ENCODE data around the gene SMIM29. TPM values are rescaled to one million over a fixed set of nuclear protein-coding genes. Genes with fewer than 3 reads are reported as not detected.

Gene SMIM29
- polyA plus RNA-seq, 4 donors, result 9.3 to 27.3 (median 21.5) TPM

GRCh38 chr6:34281702-34282334, 33.0 kb upstream of the SMIM29 start:
- Histone ChIP-seq H3K4me3 (ENCODE audit: low read depth in 1 of 3, low read length in 3 of 3) (no peak overlapping the region), H3K4me1 (ENCODE audit: control insufficient read depth in 3 of 3, insufficient read depth in 2 of 3, low read depth in 1 of 3, low read length in 2 of 3) (no peaks in the 10 kb centered on the region), H3K9me3 (ENCODE audit: control insufficient read depth in 2 of 2, insufficient read depth in 1 of 2, low read depth in 1 of 2, low read length in 1 of 2) (no peaks in the 10 kb centered on the region), H3K36me3 (ENCODE audit: control insufficient read depth in 3 of 3, insufficient read depth in 2 of 3, low read depth in 1 of 3, low read length in 3 of 3) (peaks cover 2 to 21% (median 3%) of the 10 kb centered on the region in 3 donors), H3K27me3 (ENCODE audit: control insufficient read depth in 3 of 3, insufficient read depth in 3 of 3, low read length in 3 of 3) (no peaks in the 10 kb centered on the region), H3K27ac (ENCODE audit: low read depth in 1 of 3, low read length in 2 of 3) (no peak overlapping the region)
- FAIRE-seq (no peak), DNase-seq (no peak)
- 88 to 92% (median 91%) methylated on average over 6 of the region's 6 CpGs for WGBS, 3 donors

GRCh38 chr6:34280216-34280615, 31.4 kb upstream of the SMIM29 start:
- no peaks in the 10 kb centered on the region for H3K27me3 ChIP-seq (ENCODE audit: control insufficient read depth in 3 of 3, insufficient read depth in 3 of 3, low read length in 3 of 3)
- H3K9me3 ChIP-seq (ENCODE audit: control insufficient read depth in 2 of 2, insufficient read depth in 1 of 2, low read depth in 1 of 2, low read length in 1 of 2), result no peaks in the 10 kb centered on the region
- H3K27ac ChIP-seq (ENCODE audit: low read depth in 1 of 3, low read length in 2 of 3), result no peak overlapping the region
- WGBS, 3 donors, result 93 to 97% (median 95%) methylated on average over 4 of the region's 4 CpGs
- H3K4me3 ChIP-seq (ENCODE audit: low read depth in 1 of 3, low read length in 3 of 3), result no peak overlapping the region
- FAIRE-seq (no peak), DNase-seq (no peak)
- H3K36me3 ChIP-seq (ENCODE audit: control insufficient read depth in 3 of 3, insufficient read depth in 2 of 3, low read depth in 1 of 3, low read length in 3 of 3), result peaks cover 2 to 21% (median 3%) of the 10 kb centered on the region in 3 donors
- no peaks in the 10 kb centered on the region for H3K4me1 ChIP-seq (ENCODE audit: control insufficient read depth in 3 of 3, insufficient read depth in 2 of 3, low read depth in 1 of 3, low read length in 2 of 3)

- no peak overlapping the region for H3K27ac ChIP-seq (ENCODE audit: low read depth in 1 of 3, low read length in 2 of 3)
- FAIRE-seq (no peak), DNase-seq (no peak)
- 75 to 96% (median 92%) methylated on average over 5 of the region's 5 CpGs for WGBS, 3 donors
- no peaks in the 10 kb centered on the region for H3K4me1 ChIP-seq (ENCODE audit: control insufficient read depth in 3 of 3, insufficient read depth in 2 of 3, low read depth in 1 of 3, low read length in 2 of 3)
- H3K4me3 ChIP-seq (ENCODE audit: low read depth in 1 of 3, low read length in 3 of 3), result no peak overlapping the region
- H3K9me3 ChIP-seq (ENCODE audit: control insufficient read depth in 2 of 2, insufficient read depth in 1 of 2, low read depth in 1 of 2, low read length in 1 of 2), result no peaks in the 10 kb centered on the region
- peaks cover 0 to 16% (median 3%) of the 10 kb centered on the region in 3 donors for H3K36me3 ChIP-seq (ENCODE audit: control insufficient read depth in 3 of 3, insufficient read depth in 2 of 3, low read depth in 1 of 3, low read length in 3 of 3)
- no peaks in the 10 kb centered on the region for H3K27me3 ChIP-seq (ENCODE audit: control insufficient read depth in 3 of 3, insufficient read depth in 3 of 3, low read length in 3 of 3)
Measured at GRCh38 chr6:34278833-34279232, 30.0 kb upstream of the SMIM29 start.

- Histone ChIP-seq H3K27ac (ENCODE audit: low read depth in 1 of 3, low read length in 2 of 3) (no peak overlapping the region), H3K4me3 (ENCODE audit: low read depth in 1 of 3, low read length in 3 of 3) (no peak overlapping the region), H3K4me1 (ENCODE audit: control insufficient read depth in 3 of 3, insufficient read depth in 2 of 3, low read depth in 1 of 3, low read length in 2 of 3) (peaks cover 0 to 3% (median 0%) of the 10 kb centered on the region in 3 donors), H3K9me3 (ENCODE audit: control insufficient read depth in 2 of 2, insufficient read depth in 1 of 2, low read depth in 1 of 2, low read length in 1 of 2) (no peaks in the 10 kb centered on the region), H3K36me3 (ENCODE audit: control insufficient read depth in 3 of 3, insufficient read depth in 2 of 3, low read depth in 1 of 3, low read length in 3 of 3) (peaks cover 0 to 12% (median 3%) of the 10 kb centered on the region in 3 donors), H3K27me3 (ENCODE audit: control insufficient read depth in 3 of 3, insufficient read depth in 3 of 3, low read length in 3 of 3) (no peaks in the 10 kb centered on the region)
- WGBS, 3 donors, result 88 to 96% (median 93%) methylated on average over 4 of the region's 4 CpGs
- DNase-seq, result no peak
- no peak for FAIRE-seq
Measured at GRCh38 chr6:34277763-34278112, 28.9 kb upstream of the SMIM29 start.

- Histone ChIP-seq H3K4me1 (ENCODE audit: control insufficient read depth in 3 of 3, insufficient read depth in 2 of 3, low read depth in 1 of 3, low read length in 2 of 3) (peaks cover 0 to 3% (median 0%) of the 10 kb centered on the region in 3 donors), H3K27me3 (ENCODE audit: control insufficient read depth in 3 of 3, insufficient read depth in 3 of 3, low read length in 3 of 3) (no peaks in the 10 kb centered on the region), H3K9me3 (ENCODE audit: control insufficient read depth in 2 of 2, insufficient read depth in 1 of 2, low read depth in 1 of 2, low read length in 1 of 2) (no peaks in the 10 kb centered on the region), H3K27ac (ENCODE audit: low read depth in 1 of 3, low read length in 2 of 3) (no peak overlapping the region), H3K36me3 (ENCODE audit: control insufficient read depth in 3 of 3, insufficient read depth in 2 of 3, low read depth in 1 of 3, low read length in 3 of 3) (peaks cover 0 to 12% (median 3%) of the 10 kb centered on the region in 3 donors), H3K4me3 (ENCODE audit: low read depth in 1 of 3, low read length in 3 of 3) (no peak overlapping the region)
- FAIRE-seq (no peak), DNase-seq (no peak)
- 36 to 73% (median 56%) methylated on average over 10 of the region's 10 CpGs for WGBS, 3 donors
Measured at GRCh38 chr6:34276881-34277762, 28.3 kb upstream of the SMIM29 start.

GRCh38 chr6:34276191-34276590, 27.4 kb upstream of the SMIM29 start:
- Histone ChIP-seq H3K36me3 (ENCODE audit: control insufficient read depth in 3 of 3, insufficient read depth in 2 of 3, low read depth in 1 of 3, low read length in 3 of 3) (peaks cover 0 to 12% (median 0%) of the 10 kb centered on the region in 3 donors), H3K4me1 (ENCODE audit: control insufficient read depth in 3 of 3, insufficient read depth in 2 of 3, low read depth in 1 of 3, low read length in 2 of 3) (peaks cover 0 to 3% (median 0%) of the 10 kb centered on the region in 3 donors), H3K4me3 (ENCODE audit: low read depth in 1 of 3, low read length in 3 of 3) (no peak overlapping the region), H3K27me3 (ENCODE audit: control insufficient read depth in 3 of 3, insufficient read depth in 3 of 3, low read length in 3 of 3) (no peaks in the 10 kb centered on the region), H3K27ac (ENCODE audit: low read depth in 1 of 3, low read length in 2 of 3) (no peak overlapping the region), H3K9me3 (ENCODE audit: control insufficient read depth in 2 of 2, insufficient read depth in 1 of 2, low read depth in 1 of 2, low read length in 1 of 2) (no peaks in the 10 kb centered on the region)
- DNase-seq, result no peak
- 86 to 95% (median 93%) methylated on average over 5 of the region's 5 CpGs for WGBS, 3 donors
- FAIRE-seq, result no peak

- FAIRE-seq, result no peak
- Histone ChIP-seq H3K4me3 (ENCODE audit: low read depth in 1 of 3, low read length in 3 of 3) (no peak overlapping the region), H3K27me3 (ENCODE audit: control insufficient read depth in 3 of 3, insufficient read depth in 3 of 3, low read length in 3 of 3) (no peaks in the 10 kb centered on the region), H3K27ac (ENCODE audit: low read depth in 1 of 3, low read length in 2 of 3) (no peak overlapping the region), H3K4me1 (ENCODE audit: control insufficient read depth in 3 of 3, insufficient read depth in 2 of 3, low read depth in 1 of 3, low read length in 2 of 3) (peaks cover 0 to 3% (median 0%) of the 10 kb centered on the region in 3 donors), H3K9me3 (ENCODE audit: control insufficient read depth in 2 of 2, insufficient read depth in 1 of 2, low read depth in 1 of 2, low read length in 1 of 2) (no peaks in the 10 kb centered on the region), H3K36me3 (ENCODE audit: control insufficient read depth in 3 of 3, insufficient read depth in 2 of 3, low read depth in 1 of 3, low read length in 3 of 3) (peaks cover 0 to 12% (median 0%) of the 10 kb centered on the region in 3 donors)
- DNase-seq, result no peak
- WGBS, 3 donors, result 90 to 96% (median 93%) methylated on average over 3 of the region's 3 CpGs
Measured at GRCh38 chr6:34275128-34275804, 26.5 kb upstream of the SMIM29 start.

- Histone ChIP-seq H3K27ac (ENCODE audit: low read depth in 1 of 3, low read length in 2 of 3) (no peak overlapping the region), H3K4me1 (ENCODE audit: control insufficient read depth in 3 of 3, insufficient read depth in 2 of 3, low read depth in 1 of 3, low read length in 2 of 3) (peaks cover 0 to 3% (median 0%) of the 10 kb centered on the region in 3 donors), H3K27me3 (ENCODE audit: control insufficient read depth in 3 of 3, insufficient read depth in 3 of 3, low read length in 3 of 3) (no peaks in the 10 kb centered on the region), H3K4me3 (ENCODE audit: low read depth in 1 of 3, low read length in 3 of 3) (no peak overlapping the region), H3K9me3 (ENCODE audit: control insufficient read depth in 2 of 2, insufficient read depth in 1 of 2, low read depth in 1 of 2, low read length in 1 of 2) (no peaks in the 10 kb centered on the region), H3K36me3 (ENCODE audit: control insufficient read depth in 3 of 3, insufficient read depth in 2 of 3, low read depth in 1 of 3, low read length in 3 of 3) (peaks cover 0 to 5% (median 0%) of the 10 kb centered on the region in 3 donors)
- 89 to 93% (median 93%) methylated on average over 1 of the region's 1 CpG for WGBS, 3 donors
- FAIRE-seq (no peak), DNase-seq (no peak)
Measured at GRCh38 chr6:34274129-34274528, 25.3 kb upstream of the SMIM29 start.

All from small intestine (tissue), 7 donors.